Ishikawa (cell line): ENCODE data around the gene TMEM168.

Source experiments
- CEBPB ChIP-seq: IDR thresholded peaks from 2 replicates; pipeline ENCODE4 v1.6.1; 2012
- CREB1 ChIP-seq: IDR thresholded peaks from 2 replicates; pipeline ENCODE4 v1.6.1; 2012; ENCODE audit warnings: low read depth
- EGR1 ChIP-seq: IDR thresholded peaks from 2 replicates; pipeline ENCODE4 v1.6.1; 2012
- EP300 ChIP-seq: IDR thresholded peaks from 2 replicates; pipeline ENCODE4 v1.6.1; 2012; ENCODE audit warnings: borderline replicate concordance
- FOXM1 ChIP-seq: IDR thresholded peaks from 2 replicates; pipeline ENCODE4 v1.6.1; 2012; ENCODE audit warnings: low read depth, borderline replicate concordance
- MAX ChIP-seq: IDR thresholded peaks from 2 replicates; pipeline ENCODE4 v1.6.1; 2012
- NFIC ChIP-seq: IDR thresholded peaks from 2 replicates; pipeline ENCODE4 v1.6.1; 2012
- RAD21 ChIP-seq: IDR thresholded peaks from 2 replicates; pipeline ENCODE4 v1.6.1; 2012; ENCODE audit warnings: low read depth
- REST ChIP-seq: IDR thresholded peaks from 2 replicates; pipeline ENCODE4 v1.6.1; 2012; ENCODE audit warnings: low read depth, mild to moderate bottlenecking
- TAF1 ChIP-seq: IDR thresholded peaks from 2 replicates; pipeline ENCODE4 v1.6.1; 2012; ENCODE audit warnings: low read depth, mild to moderate bottlenecking
- TCF12 ChIP-seq: IDR thresholded peaks from 2 replicates; pipeline ENCODE4 v1.6.1; 2012; ENCODE audit warnings: low read depth
- TEAD4 ChIP-seq: IDR thresholded peaks from 2 replicates; pipeline ENCODE4 v1.6.1; 2012
- YY1 ChIP-seq: IDR thresholded peaks from 2 replicates; pipeline ENCODE4 v1.6.1; 2012; ENCODE audit warnings: low read depth

GRCh38 chr7:112777406-112777805, 12.8 kb downstream of the TMEM168 start:
- TF ChIP-seq EGR1, result no peak
- no peak for TF ChIP-seq CREB1
- no peak for TF ChIP-seq REST
- no peak for TF ChIP-seq YY1
- no peak for TF ChIP-seq TCF12
- TF ChIP-seq CEBPB, result no peak
- TF ChIP-seq TAF1, result no peak
- TF ChIP-seq MAX, result no peak
- no peak for TF ChIP-seq EP300
- TF ChIP-seq NFIC, result no peak
- no peak for TF ChIP-seq FOXM1
- TF ChIP-seq RAD21, result no peak
- TF ChIP-seq TEAD4, result no peak
